Left lung (tissue), 14 donors: ENCODE results near the gene FXYD5. TPM values are rescaled to one million over a fixed set of nuclear protein-coding genes. Genes with fewer than 3 reads are reported as not detected.

Experiments used
- ATAC-seq: fragments of 200-7000 bp; cut with Tn5 transposase; one replicate; pipeline ENCODE4 v1.9.1; 2020; ENCODE audit warnings: moderate library complexity
- DNase-seq, 4 donors: peaks; one replicate each; pipeline ENCODE4 v3.0.0-alpha.2; 2013 to 2020
- H3K27ac ChIP-seq, 2 donors: fragments of 200-600 bp; sonication (generic) in 1 of 2; one replicate each; pipeline versions ENCODE4 v1.5.0 to v1.8.0; 2020 to 2021
- H3K27me3 ChIP-seq, 2 donors: fragments of 200-600 bp; sonication (generic) in 1 of 2; one replicate each; pipeline versions ENCODE4 v1.5.0 to v1.8.0; 2020 to 2021
- H3K36me3 ChIP-seq, 2 donors: fragments of 200-600 bp; sonication (generic) in 1 of 2; one replicate each; pipeline versions ENCODE4 v1.5.0 to v1.8.0; 2020 to 2021
- H3K4me1 ChIP-seq, 2 donors: fragments of 200-600 bp; one replicate each; pipeline ENCODE4 v1.8.0; 2021
- H3K4me3 ChIP-seq, 2 donors: fragments of 200-600 bp; sonication (generic) in 1 of 2; one replicate each; pipeline versions ENCODE4 v1.5.0 to v1.8.0; 2020 to 2021; ENCODE audit warnings: mild to moderate bottlenecking in 1 of 2
- H3K9me3 ChIP-seq, 2 donors: fragments of 200-600 bp; sonication (generic) in 1 of 2; one replicate each; pipeline versions ENCODE4 v1.5.0 to v1.8.0; 2020 to 2021
- intact Hi-C, 2 donors: fragments of 100-400 bp; cut with DNase I; formaldehyde crosslinking; loops; one replicate each; pipeline versions ENCODE4 v1.11.2 to v1.14.2; 2022
- long read RNA-seq, 12 donors: library from polyadenylated mRNA in 2 of 12; unstranded in 2 of 12; transcript quantifications; one replicate each; pipeline ENCODE4 v2.0.0 and lab custom pipeline, GENCODE V29; 2019 to 2026
- polyA plus RNA-seq, 6 donors: library from polyadenylated mRNA; unstranded; fragments of 120-200 nt; gene quantifications; one replicate each; pipeline ENCODE4 v1.2.1, GENCODE V29; 2013; ENCODE audit not compliant: insufficient read length in 6 of 6
- total RNA-seq, 2 donors: library from RNA; stranded (reverse); fragmentation: NEBNext Ultra II Directional; extraction: Animal tissue kit (Norgen Biotek cat#: 25700); gene quantifications; one replicate each; pipeline ENCODE4 v1.2.1, GENCODE V29; 2021
- TF ChIP-seq, protein P1 (sequence below), 2 donors: fragments of 200-600 bp; sonication (generic) in 1 of 2; IDR thresholded peaks; one replicate each; pipeline versions ENCODE4 v1.5.0 to v1.8.0; 2021; ENCODE audit warnings: antibody characterized with exemption in 2 of 2
- donor health status: DM: no; HTN: yes; CAD: no.
- donor health status: DM: no; HTN: no; CAD: no.

The FXYD5 gene
- total RNA-seq, result 100 to 1,000 TPM; 111 to 123 TPM
- 10 to 100 TPM; 29.0 to 33.0 (median 31.3) TPM for polyA plus RNA-seq
- long read RNA-seq, donor 1, transcript FXYD5-204 (9 exons, 872 nt), result major isoform, 10 of 26 reads
- long read RNA-seq, donor 1, partial matches to known transcripts, result 11 of 26 reads
- long read RNA-seq, donor 1, other reads (novel, unspliced or antisense), result 0 of 26 reads
- long read RNA-seq, donor 2, transcript FXYD5-204 (9 exons, 872 nt), result major isoform, 8 of 15 reads
- long read RNA-seq, donor 2, partial matches to known transcripts, result 6 of 15 reads
- long read RNA-seq, donor 2, other reads (novel, unspliced or antisense), result 0 of 15 reads
- long read RNA-seq, donor 3, transcript FXYD5-204 (9 exons, 872 nt), result major isoform, 6 of 9 reads
- long read RNA-seq, donor 3, partial matches to known transcripts, result 0 of 9 reads
- long read RNA-seq, donor 3, other reads (novel, unspliced or antisense), result 0 of 9 reads
- long read RNA-seq, donor 4, transcript FXYD5-204 (9 exons, 872 nt), result major isoform, 66 of 97 reads
- long read RNA-seq, donor 4, transcript FXYD5-207 (9 exons, 898 nt), result minor isoform, 9 of 97 reads
- long read RNA-seq, donor 4, partial matches to known transcripts, result 5 of 97 reads
- long read RNA-seq, donor 4, other reads (novel, unspliced or antisense), result 13 of 97 reads
- long read RNA-seq, donor 5, transcript FXYD5-201 (8 exons, 1,580 nt), result minor isoform, 5 of 17 reads
- long read RNA-seq, donor 5, transcript FXYD5-204 (9 exons, 872 nt), result major isoform, 12 of 17 reads
- long read RNA-seq, donor 5, partial matches to known transcripts, result 0 of 17 reads
- long read RNA-seq, donor 5, other reads (novel, unspliced or antisense), result 0 of 17 reads
- long read RNA-seq, donor 6, transcript FXYD5-204 (9 exons, 872 nt), result major isoform, 8 of 8 reads
- long read RNA-seq, donor 6, partial matches to known transcripts, result 0 of 8 reads
- long read RNA-seq, donor 6, other reads (novel, unspliced or antisense), result 0 of 8 reads
- long read RNA-seq, donor 7, partial matches to known transcripts, result 0 of 3 reads
- long read RNA-seq, donor 7, other reads (novel, unspliced or antisense), result 0 of 3 reads
- long read RNA-seq, donor 8, transcript FXYD5-204 (9 exons, 872 nt), result major isoform, 5 of 8 reads
- long read RNA-seq, donor 8, partial matches to known transcripts, result 0 of 8 reads
- long read RNA-seq, donor 8, other reads (novel, unspliced or antisense), result 0 of 8 reads
- long read RNA-seq, donor 9, result 0 reads
- long read RNA-seq, donor 10, transcript FXYD5-204 (9 exons, 872 nt), result major isoform, 95 of 115 reads
- long read RNA-seq, donor 10, transcript FXYD5-207 (9 exons, 898 nt), result minor isoform, 7 of 115 reads
- long read RNA-seq, donor 10, partial matches to known transcripts, result 5 of 115 reads
- long read RNA-seq, donor 10, other reads (novel, unspliced or antisense), result 6 of 115 reads
- long read RNA-seq, donor 11, result 0 reads
- long read RNA-seq, donor 12, transcript FXYD5-204 (9 exons, 872 nt), result major isoform, 5 of 7 reads
- long read RNA-seq, donor 12, partial matches to known transcripts, result 0 of 7 reads
- long read RNA-seq, donor 12, other reads (novel, unspliced or antisense), result 0 of 7 reads

GRCh38 chr19:35154525-35155406 lies at the start of gene FXYD5:
FXYD5 (plus strand) TSS chr19:35154735; CDS start chr19:35155551, 816 bp downstream.
- Histone ChIP-seq H3K4me3 (peak within 1 kb of the TSS; percentile 64 to 84), H3K36me3 (peaks cover 0 to 31% of the 10 kb centered on the region in 2 donors), H3K27me3 (peaks cover 0 to 8% of the 10 kb centered on the region in 2 donors), H3K4me1 (peaks cover 9 to 42% of the 10 kb centered on the region in 2 donors), H3K27ac (peak within 1 kb of the TSS; percentile 57 to 86), H3K9me3 (no peaks in the 10 kb centered on the region)
- DNase-seq (peak in 3 of 4 donors; percentile 64 to 96 (median 83)), ATAC-seq (peak; percentile 90)
- intact Hi-C loops, result no loop called here
- TF ChIP-seq, protein P1, sequence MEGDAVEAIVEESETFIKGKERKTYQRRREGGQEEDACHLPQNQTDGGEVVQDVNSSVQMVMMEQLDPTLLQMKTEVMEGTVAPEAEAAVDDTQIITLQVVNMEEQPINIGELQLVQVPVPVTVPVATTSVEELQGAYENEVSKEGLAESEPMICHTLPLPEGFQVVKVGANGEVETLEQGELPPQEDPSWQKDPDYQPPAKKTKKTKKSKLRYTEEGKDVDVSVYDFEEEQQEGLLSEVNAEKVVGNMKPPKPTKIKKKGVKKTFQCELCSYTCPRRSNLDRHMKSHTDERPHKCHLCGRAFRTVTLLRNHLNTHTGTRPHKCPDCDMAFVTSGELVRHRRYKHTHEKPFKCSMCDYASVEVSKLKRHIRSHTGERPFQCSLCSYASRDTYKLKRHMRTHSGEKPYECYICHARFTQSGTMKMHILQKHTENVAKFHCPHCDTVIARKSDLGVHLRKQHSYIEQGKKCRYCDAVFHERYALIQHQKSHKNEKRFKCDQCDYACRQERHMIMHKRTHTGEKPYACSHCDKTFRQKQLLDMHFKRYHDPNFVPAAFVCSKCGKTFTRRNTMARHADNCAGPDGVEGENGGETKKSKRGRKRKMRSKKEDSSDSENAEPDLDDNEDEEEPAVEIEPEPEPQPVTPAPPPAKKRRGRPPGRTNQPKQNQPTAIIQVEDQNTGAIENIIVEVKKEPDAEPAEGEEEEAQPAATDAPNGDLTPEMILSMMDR (IDR thresholded peaks at IDR 0.05), result peak in 1 of 2 donors; percentile 12

DNA sequence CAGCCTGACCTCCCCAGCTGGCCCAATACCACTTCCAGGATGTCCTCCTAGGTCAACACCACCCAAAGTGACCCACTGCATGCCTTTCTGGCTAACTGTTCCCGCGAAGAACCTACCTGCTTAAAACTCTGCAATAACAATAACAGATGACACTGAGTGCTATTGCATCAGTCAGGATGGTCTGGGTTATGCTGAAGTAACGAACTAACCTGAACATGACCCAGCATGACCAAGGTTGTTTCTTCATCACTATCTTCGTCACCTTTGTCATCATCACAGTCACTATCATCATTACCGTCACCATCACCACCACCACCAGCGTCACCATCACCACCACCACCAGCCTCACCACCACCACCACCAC lies 49.5 kb upstream of the FXYD5 start:
- intact Hi-C loops, result no loop called here
- Histone ChIP-seq H3K27me3 (peaks cover 0 to 10% of the 10 kb centered on the region in 2 donors), H3K27ac (no peak overlapping the region), H3K4me1 (no peaks in the 10 kb centered on the region), H3K9me3 (no peaks in the 10 kb centered on the region), H3K4me3 (no peak overlapping the region), H3K36me3 (no peaks in the 10 kb centered on the region)
- DNase-seq, result no peak
- no peak for ATAC-seq
- TF ChIP-seq, protein P1 (IDR thresholded peaks at IDR 0.05), result no peak

- Histone ChIP-seq H3K4me3 (no peak overlapping the region), H3K4me1 (no peaks in the 10 kb centered on the region), H3K27ac (no peak overlapping the region), H3K9me3 (no peaks in the 10 kb centered on the region), H3K27me3 (peaks cover 0 to 10% of the 10 kb centered on the region in 2 donors), H3K36me3 (no peaks in the 10 kb centered on the region)
- no peak for DNase-seq
- TF ChIP-seq, protein P1 (IDR thresholded peaks at IDR 0.05), result no peak
- intact Hi-C loops, result no loop called here
- ATAC-seq, result no peak
Measured at GRCh38 chr19:35105411-35106290, 48.9 kb upstream of the FXYD5 start.
